SKM-1 (cell line): ENCODE results near the gene TSHZ2.

Experiments used
- DNase-seq: peaks from one replicate; lab custom pipeline; 2025; ENCODE audit not compliant: unreplicated experiment; lab: John Stamatoyannopoulos, UW

TSHZ2 gene

GRCh38 chr20:52972190-52972937 lies at the start of gene TSHZ2:
TSS of gene TSHZ2 (plus strand) at chr20:52972358. CDS start at chr20:52973294, 936 bp downstream.
- DNase-seq, result peak; percentile 36

- DNase-seq, result no peak
Observed at GRCh38 chr20:52922436-52922835, 49.7 kb upstream of the TSHZ2 start.

GRCh38 chr20:52923123-52923937 lies 48.8 kb upstream of the TSHZ2 start:
- DNase-seq, result peak; percentile 26

GRCh38 chr20:52924411-52925271 lies 47.5 kb upstream of the TSHZ2 start:
- no peak for DNase-seq

GRCh38 chr20:52926505-52926904 lies 45.7 kb upstream of the TSHZ2 start:
- DNase-seq, result no peak

GRCh38 chr20:52933867-52934266 lies 38.3 kb upstream of the TSHZ2 start:
- DNase-seq, result no peak

GRCh38 chr20:52936351-52937340 lies 35.5 kb upstream of the TSHZ2 start:
- DNase-seq, result no peak

GRCh38 chr20:52937591-52938100 lies 34.5 kb upstream of the TSHZ2 start:
- no peak for DNase-seq

- no peak for DNase-seq
Observed at GRCh38 chr20:52939141-52939540, 33.0 kb upstream of the TSHZ2 start.

- peak; percentile 77 for DNase-seq
Observed at GRCh38 chr20:52941808-52942207, 30.4 kb upstream of the TSHZ2 start.

GRCh38 chr20:52943185-52943841 lies 28.8 kb upstream of the TSHZ2 start:
- DNase-seq, result no peak

GRCh38 chr20:52945268-52945667 lies 26.9 kb upstream of the TSHZ2 start:
- no peak for DNase-seq

GRCh38 chr20:52945862-52946522 lies 26.2 kb upstream of the TSHZ2 start:
- DNase-seq, result no peak

GRCh38 chr20:52948491-52948890 lies 23.7 kb upstream of the TSHZ2 start:
- DNase-seq, result no peak

GRCh38 chr20:52953020-52953419 lies 19.1 kb upstream of the TSHZ2 start:
- DNase-seq, result no peak

- DNase-seq, result no peak
Observed at GRCh38 chr20:52954849-52955248, 17.3 kb upstream of the TSHZ2 start.

- no peak for DNase-seq
Observed at GRCh38 chr20:52958211-52958610, 13.9 kb upstream of the TSHZ2 start.

- no peak for DNase-seq
Observed at GRCh38 chr20:52959125-52959524, 13.0 kb upstream of the TSHZ2 start.

- no peak for DNase-seq
Observed at GRCh38 chr20:52962183-52962582, 10.0 kb upstream of the TSHZ2 start.
